GM23338 (cell line): ENCODE data around the gene DYNC2H1.

Experiments
- CTCF ChIP-seq, 2 experiments: fragments of 200-600 bp in 1 of 2; sonication (generic) in 1 of 2; conservative IDR thresholded peaks; 2 replicates each; pipeline versions ENCODE4 v1.5.1 to v1.6.1; 2016 to 2017; ENCODE audit warnings: antibody characterized with exemption in 2 of 2, low read depth in 2 of 2, mild to moderate bottlenecking in 2 of 2, moderate library complexity in 1 of 2
- STAT1 ChIP-seq: IDR thresholded peaks from one replicate; pipeline ENCODE4 v1.6.1; 2016; ENCODE audit warnings: antibody characterized with exemption; ENCODE audit not compliant: unreplicated experiment

GRCh38 chr11:103085758-103086365 is 23.4 kb upstream of the DYNC2H1 start:
- TF ChIP-seq CTCF (conservative IDR thresholded peaks at IDR 0.05; ENCODE audit: low read depth in 2 of 2) (no peak), STAT1 (no peak)
